ENCODE results near the gene ARHGEF4. TPM values are rescaled to one million over a fixed set of nuclear protein-coding genes. Genes with fewer than 3 reads are reported as not detected.

Gene ARHGEF4
- total and polyA plus RNA-seq, 2 experiments from 2014 or later = 4.6 to 16.6 TPM

- H3K36me3 Mint-ChIP-seq (ENCODE audit: low read depth) = peaks cover 7% of the 10 kb centered on the region; the same call in 1 of the 3 replicates
- H3K79me2 ChIP-seq (replicated peaks; ENCODE audit: insufficient read depth) = no peaks in the 10 kb centered on the region
Measured at GRCh38 chr2:130986890-130987493, 150.3 kb downstream of the ARHGEF4 start.

More at GRCh38 chr2:130986890-130987493, 150.3 kb downstream of the ARHGEF4 start:
- no peaks in the 10 kb centered on the region for H3K4me1 ChIP-seq (ENCODE audit: insufficient read depth)
- H3K9me2 ChIP-seq (ENCODE audit: insufficient read depth) = no peaks in the 10 kb centered on the region
- H3K4me3 ChIP-seq = no peak overlapping the region
- Mint-ChIP-seq H3K4me3 (no peak overlapping the region), H3K27ac (no peak overlapping the region), H3K9me3 (peaks cover 8% of the 10 kb centered on the region), H3K4me1 (no peaks in the 10 kb centered on the region; the same call in 2 of the 3 replicates), H3K27me3 (ENCODE audit: insufficient read depth, low read depth, poor library complexity) (peaks cover 4% of the 10 kb centered on the region)
- no peak overlapping the region for H2AFZ ChIP-seq
- H3F3A ChIP-seq (replicated peaks; ENCODE audit: low read depth) = no peaks in the 10 kb centered on the region
- DNase-seq (ENCODE audit: low spot score) = no peak
- no peaks in the 10 kb centered on the region for H3K27me3 ChIP-seq (ENCODE audit: insufficient read depth)
- no peaks in the 10 kb centered on the region for H3K36me3 ChIP-seq (ENCODE audit: insufficient read depth)
- no peak overlapping the region for H3K27ac ChIP-seq (ENCODE audit: low read depth)
- H4K20me1 ChIP-seq (replicated peaks; ENCODE audit: insufficient read depth) = no peaks in the 10 kb centered on the region
- TF ChIP-seq ETS1 (IDR thresholded peaks at IDR 0.05) (no peak), JUNB (IDR thresholded peaks at IDR 0.05; ENCODE audit: unreplicated experiment) (no peak), CTCF (conservative IDR thresholded peaks at IDR 0.05; ENCODE audit: low read depth in 2 of 2) (no peak), NANOG (IDR thresholded peaks at IDR 0.05; ENCODE audit: borderline replicate concordance) (no peak), EZH2phosphoT487 (IDR thresholded peaks at IDR 0.05; ENCODE audit: unreplicated experiment) (no peak), EZH2 (IDR thresholded peaks at IDR 0.05; ENCODE audit: low read depth, unreplicated experiment) (no peak), STAT1 (IDR thresholded peaks at IDR 0.05; ENCODE audit: unreplicated experiment) (no peak), ZNF114 (CRISPR knock-in tag; IDR thresholded peaks at IDR 0.05) (no peak), POLR2AphosphoS5 (IDR thresholded peaks at IDR 0.05; ENCODE audit: low read depth) (no peak), ZNF462 (CRISPR knock-in tag; IDR thresholded peaks at IDR 0.05) (no peak), REST (IDR thresholded peaks at IDR 0.05; ENCODE audit: unreplicated experiment) (no peak), CREB1 (CRISPR knock-in tag; IDR thresholded peaks at IDR 0.05; ENCODE audit: low read depth) (no peak), ZNF331 (CRISPR knock-in tag; IDR thresholded peaks at IDR 0.05; ENCODE audit: low read depth) (no peak)
- no peak; the same call in 2 of the 3 replicates for ATAC-seq
- no peak overlapping the region for H3K4me2 ChIP-seq

All from GM23338 (cell line).